Uterus (tissue), 4 donors: ENCODE data around the gene ASAP2. TPM values are rescaled to one million over a fixed set of nuclear protein-coding genes. Genes with fewer than 3 reads are reported as not detected.

ENCODE experiments used
- DNase-seq, 2 donors: peaks; one replicate each; pipeline ENCODE4 v3.0.0-alpha.2; 2019 to 2020
- H3K27ac ChIP-seq, 2 donors: fragments of 200-600 bp; sonication (generic); 1 replicate in 1 of 2; 2 replicates in 1 of 2; pipeline ENCODE4 v1.5.1; 2016 to 2018
- H3K27me3 ChIP-seq, 2 donors: fragments of 200-600 bp; sonication (generic); one replicate each; pipeline ENCODE4 v1.5.1; 2018 to 2019; ENCODE audit warnings: control low read depth in 1 of 2
- H3K36me3 ChIP-seq, 2 donors: fragments of 200-600 bp; sonication (generic); one replicate each; pipeline ENCODE4 v1.5.1; 2019; ENCODE audit warnings: control low read depth in 1 of 2
- H3K4me1 ChIP-seq, 2 donors: fragments of 200-600 bp; sonication (generic); one replicate each; pipeline ENCODE4 v1.5.1; 2018 to 2019; ENCODE audit warnings: control low read depth in 1 of 2
- H3K4me3 ChIP-seq, 2 donors: fragments of 200-600 bp; sonication (generic); 1 replicate in 1 of 2; 2 replicates in 1 of 2; pipeline ENCODE4 v1.5.1; 2018 to 2019; ENCODE audit warnings: mild to moderate bottlenecking in 1 of 2
- H3K9me3 ChIP-seq, 2 donors: fragments of 200-600 bp; sonication (generic); one replicate each; pipeline ENCODE4 v1.5.1; 2019; ENCODE audit warnings: control low read depth in 1 of 2
- POLR2A ChIP-seq, 2 donors: fragments of 450-650 bp; IDR thresholded peaks; one replicate each; pipeline ENCODE4 v1.6.1; 2016; ENCODE audit warnings: antibody characterized with exemption in 2 of 2, mild to moderate bottlenecking in 1 of 2, moderate library complexity in 1 of 2
- intact Hi-C: fragments of 100-400 bp; cut with DNase I; formaldehyde crosslinking; loops from one replicate; pipeline ENCODE4 v1.15.1; 2023; ENCODE audit warnings: low total_unique reads
- total RNA-seq, 4 donors: library from RNA; depleted of rRNA in 3 of 4; stranded (reverse); fragments of >200 nt in 3 of 4; gene quantifications; one replicate each; pipeline versions ENCODE4 v1.1.0 to v1.2.4, GENCODE V29; 2014 to 2023
- TF ChIP-seq, protein P1 (sequence below), 4 experiments: fragments of 200-600 bp in 2 of 4; fragments of 450-650 bp in 2 of 4; sonication (generic) in 2 of 4; IDR thresholded peaks; one replicate each; pipeline ENCODE4 v1.5.1; 2016 to 2019; ENCODE audit warnings: antibody characterized with exemption in 4 of 4, mild to moderate bottlenecking in 2 of 4, moderate library complexity in 1 of 4
- donor health status: DM: yes; HTN: yes; CAD: no.

The ASAP2 gene
- total RNA-seq, 4 donors from 2014 or later, result 24.3 to 55.5 (median 31.3) TPM

- Histone ChIP-seq H3K4me3 (no peak overlapping the region), H3K27me3 (no peaks in the 10 kb centered on the region), H3K9me3 (no peaks in the 10 kb centered on the region), H3K27ac (no peak overlapping the region), H3K36me3 (no peaks in the 10 kb centered on the region), H3K4me1 (no peaks in the 10 kb centered on the region)
- intact Hi-C loops, result loop anchor here (10.0 kb wide), 1 partner anchor 190 kb away; no protein-coding TSS in a partner anchor
- no peak for DNase-seq
- TF ChIP-seq, protein P1, sequence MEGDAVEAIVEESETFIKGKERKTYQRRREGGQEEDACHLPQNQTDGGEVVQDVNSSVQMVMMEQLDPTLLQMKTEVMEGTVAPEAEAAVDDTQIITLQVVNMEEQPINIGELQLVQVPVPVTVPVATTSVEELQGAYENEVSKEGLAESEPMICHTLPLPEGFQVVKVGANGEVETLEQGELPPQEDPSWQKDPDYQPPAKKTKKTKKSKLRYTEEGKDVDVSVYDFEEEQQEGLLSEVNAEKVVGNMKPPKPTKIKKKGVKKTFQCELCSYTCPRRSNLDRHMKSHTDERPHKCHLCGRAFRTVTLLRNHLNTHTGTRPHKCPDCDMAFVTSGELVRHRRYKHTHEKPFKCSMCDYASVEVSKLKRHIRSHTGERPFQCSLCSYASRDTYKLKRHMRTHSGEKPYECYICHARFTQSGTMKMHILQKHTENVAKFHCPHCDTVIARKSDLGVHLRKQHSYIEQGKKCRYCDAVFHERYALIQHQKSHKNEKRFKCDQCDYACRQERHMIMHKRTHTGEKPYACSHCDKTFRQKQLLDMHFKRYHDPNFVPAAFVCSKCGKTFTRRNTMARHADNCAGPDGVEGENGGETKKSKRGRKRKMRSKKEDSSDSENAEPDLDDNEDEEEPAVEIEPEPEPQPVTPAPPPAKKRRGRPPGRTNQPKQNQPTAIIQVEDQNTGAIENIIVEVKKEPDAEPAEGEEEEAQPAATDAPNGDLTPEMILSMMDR (IDR thresholded peaks at IDR 0.05), result no peak
- TF ChIP-seq POLR2A (IDR thresholded peaks at IDR 0.05), result no peak
Measured at GRCh38 chr2:9334761-9335160, 128.1 kb downstream of the ASAP2 start.

DNA sequence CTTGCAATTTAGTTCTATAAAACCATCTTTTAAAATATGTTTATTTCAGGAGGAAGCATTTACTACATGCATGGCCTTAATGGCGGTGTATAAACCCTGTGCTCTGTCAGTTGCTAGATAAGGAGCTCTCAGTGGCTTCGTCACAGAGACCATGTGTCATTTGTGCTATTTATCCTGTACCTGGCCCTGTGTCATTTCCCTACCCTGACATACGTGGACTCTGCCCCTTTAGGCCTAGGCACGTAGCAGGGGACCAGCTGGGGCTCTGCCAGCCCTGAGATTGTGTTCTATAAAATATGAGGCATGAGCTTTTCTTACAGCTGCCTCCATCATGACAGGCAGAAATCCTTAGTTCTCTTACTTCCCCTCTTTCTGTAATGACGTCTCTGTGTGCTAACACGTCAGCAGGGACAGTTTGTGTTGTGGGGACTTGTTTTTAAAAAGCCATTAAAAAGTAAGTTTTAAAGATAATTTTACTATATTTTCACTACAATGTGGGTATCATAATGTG, 128.8 kb downstream of the ASAP2 start:
- Histone ChIP-seq H3K9me3 (no peaks in the 10 kb centered on the region), H3K4me3 (no peak overlapping the region), H3K27ac (no peak overlapping the region), H3K36me3 (no peaks in the 10 kb centered on the region), H3K27me3 (no peaks in the 10 kb centered on the region), H3K4me1 (no peaks in the 10 kb centered on the region)
- no peak for DNase-seq
- intact Hi-C loops, result loop anchor here (10.0 kb wide), 1 partner anchor 191 kb away; no protein-coding TSS in a partner anchor
- TF ChIP-seq POLR2A (IDR thresholded peaks at IDR 0.05), result no peak
- TF ChIP-seq, protein P1 (IDR thresholded peaks at IDR 0.05), result no peak

DNA sequence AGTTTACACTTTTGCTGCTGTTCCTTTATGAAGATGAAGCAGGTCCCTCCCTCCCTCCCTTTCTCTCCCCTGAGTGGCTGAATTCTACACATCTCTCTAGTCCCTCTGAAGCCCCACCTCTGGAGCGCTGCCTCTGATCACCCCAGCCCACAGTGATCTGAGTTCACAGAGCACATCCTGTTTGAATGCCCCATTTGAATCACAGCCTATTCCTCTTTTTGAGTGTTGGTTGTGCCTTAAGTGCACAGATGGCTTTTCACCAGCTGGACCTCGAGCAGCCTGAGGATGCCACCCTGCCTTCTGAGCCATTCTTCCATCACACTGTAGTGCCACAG, 129.6 kb downstream of the ASAP2 start:
- no peaks in the 10 kb centered on the region for H3K27me3 ChIP-seq
- H3K36me3 ChIP-seq, result no peaks in the 10 kb centered on the region
- H3K4me1 ChIP-seq, result no peaks in the 10 kb centered on the region
- H3K27ac ChIP-seq, result peak overlapping the region; percentile 24 to 61
- no peaks in the 10 kb centered on the region for H3K9me3 ChIP-seq
- no peak for TF ChIP-seq POLR2A (IDR thresholded peaks at IDR 0.05)
- TF ChIP-seq, protein P1 (IDR thresholded peaks at IDR 0.05), result no peak
- no peak overlapping the region for H3K4me3 ChIP-seq
- DNase-seq, result no peak
- intact Hi-C loops, result loop anchor here (10.0 kb wide), 1 partner anchor 191 kb away; no protein-coding TSS in a partner anchor

GRCh38 chr2:9336576-9337314, 130.1 kb downstream of the ASAP2 start:
- no peaks in the 10 kb centered on the region for H3K9me3 ChIP-seq
- no peak overlapping the region for H3K4me3 ChIP-seq
- H3K4me1 ChIP-seq, result no peaks in the 10 kb centered on the region
- H3K36me3 ChIP-seq, result no peaks in the 10 kb centered on the region
- H3K27me3 ChIP-seq, result no peaks in the 10 kb centered on the region
- peak overlapping the region; percentile 24 to 61 for H3K27ac ChIP-seq
- intact Hi-C loops, result loop anchor here (10.0 kb wide), 1 partner anchor 192 kb away; no protein-coding TSS in a partner anchor
- no peak for TF ChIP-seq POLR2A (IDR thresholded peaks at IDR 0.05)
- TF ChIP-seq, protein P1 (IDR thresholded peaks at IDR 0.05), result no peak
- peak; percentile 61 to 87 for DNase-seq

DNA sequence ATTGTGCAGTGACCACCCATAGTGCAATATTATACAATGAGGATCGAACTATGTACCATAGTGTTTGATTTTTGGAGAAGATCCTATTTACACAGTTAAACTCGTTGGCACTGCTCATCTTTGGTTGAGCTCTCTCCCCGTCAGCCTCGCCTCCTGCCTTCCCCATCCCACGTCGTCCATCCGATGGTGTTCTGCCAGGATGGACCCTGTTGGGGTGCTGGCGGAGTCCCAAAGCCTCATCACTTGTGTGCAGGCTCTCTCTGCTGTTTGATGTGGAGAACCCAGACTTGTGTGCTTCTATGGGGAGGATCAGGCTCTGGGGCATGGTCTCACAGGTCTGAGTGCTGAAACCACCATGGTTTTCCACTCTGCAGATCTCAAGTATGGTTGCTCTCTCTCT, 131.3 kb downstream of the ASAP2 start:
- Histone ChIP-seq H3K9me3 (no peaks in the 10 kb centered on the region), H3K4me3 (no peak overlapping the region), H3K27ac (no peak overlapping the region), H3K27me3 (no peaks in the 10 kb centered on the region), H3K4me1 (no peaks in the 10 kb centered on the region), H3K36me3 (no peaks in the 10 kb centered on the region)
- DNase-seq, result no peak
- intact Hi-C loops, result loop anchor here (10.0 kb wide), 1 partner anchor 193 kb away; no protein-coding TSS in a partner anchor
- TF ChIP-seq, protein P1 (IDR thresholded peaks at IDR 0.05), result no peak
- no peak for TF ChIP-seq POLR2A (IDR thresholded peaks at IDR 0.05)
